Stimulated activated naive CD8-positive, alpha-beta T cell treated with anti-CD3 and anti-CD28 coated beads, Interleukin-15, amount 100 ng/mL, for 72 hours (primary cell): ENCODE measurements around the gene PEMT.

Experiments
- ATAC-seq: fragments of 150-1000 bp; cut with Tn5 transposase; 2 replicates; pipeline ENCODE4 v1.10.0; 2021; ENCODE audit warnings: mild to moderate bottlenecking, moderate library complexity
- DNase-seq, 2 donors: peaks; one replicate each; pipeline ENCODE4 v3.0.0; 2021 to 2022
- H3K27ac Mint-ChIP-seq, 2 donors: one replicate each; pipeline ENCODE4 v1.8.0; 2022; ENCODE audit warnings: mild to moderate bottlenecking in 2 of 2, mixed read lengths in 2 of 2, moderate library complexity in 2 of 2
- H3K27me3 Mint-ChIP-seq: one replicate; pipeline ENCODE4 v1.8.0; 2022; ENCODE audit warnings: mixed read lengths
- H3K4me1 Mint-ChIP-seq: one replicate; pipeline ENCODE4 v1.8.0; 2022; ENCODE audit warnings: mild to moderate bottlenecking, mixed read lengths
- H3K4me3 Mint-ChIP-seq, 2 donors: one replicate each; pipeline ENCODE4 v1.8.0; 2022; ENCODE audit warnings: mild to moderate bottlenecking in 2 of 2, mixed read lengths in 2 of 2, moderate library complexity in 1 of 2
- H3K9me3 Mint-ChIP-seq, 2 donors: one replicate each; pipeline ENCODE4 v1.8.0; 2022; ENCODE audit warnings: mixed read lengths in 2 of 2

Gene PEMT

GRCh38 chr17:17540935-17541639 lies 50.4 kb downstream of the PEMT start:
- Mint-ChIP-seq H3K27me3 (no peaks in the 10 kb centered on the region), H3K4me1 (no peaks in the 10 kb centered on the region), H3K4me3 (no peak overlapping the region), H3K9me3 (no peaks in the 10 kb centered on the region), H3K27ac (no peak overlapping the region)
- DNase-seq (no peak), ATAC-seq (no peak)

GRCh38 chr17:17540278-17540906 lies 51.1 kb downstream of the PEMT start:
- Mint-ChIP-seq H3K27me3 (no peaks in the 10 kb centered on the region), H3K27ac (no peak overlapping the region), H3K9me3 (no peaks in the 10 kb centered on the region), H3K4me3 (no peak overlapping the region), H3K4me1 (no peaks in the 10 kb centered on the region)
- ATAC-seq, result no peak
- no peak for DNase-seq

- Mint-ChIP-seq H3K4me1 (no peaks in the 10 kb centered on the region), H3K27ac (peak overlapping the region in 1 of 2 donors; percentile 34), H3K27me3 (no peaks in the 10 kb centered on the region), H3K9me3 (no peaks in the 10 kb centered on the region), H3K4me3 (no peak overlapping the region)
- DNase-seq (no peak), ATAC-seq (no peak)
Measured at GRCh38 chr17:17539591-17539990, 51.9 kb downstream of the PEMT start.

GRCh38 chr17:17538417-17539391 lies 52.8 kb downstream of the PEMT start:
- H3K4me1 Mint-ChIP-seq, result no peaks in the 10 kb centered on the region
- no peak overlapping the region for H3K4me3 Mint-ChIP-seq
- no peaks in the 10 kb centered on the region for H3K9me3 Mint-ChIP-seq
- H3K27me3 Mint-ChIP-seq, result no peaks in the 10 kb centered on the region
- DNase-seq (no peak), ATAC-seq (no peak)
- peak overlapping the region in 1 of 2 donors; percentile 57 for H3K27ac Mint-ChIP-seq

- Mint-ChIP-seq H3K27me3 (no peaks in the 10 kb centered on the region), H3K4me1 (no peaks in the 10 kb centered on the region), H3K9me3 (no peaks in the 10 kb centered on the region), H3K4me3 (no peak overlapping the region), H3K27ac (no peak overlapping the region)
- DNase-seq (no peak), ATAC-seq (peak; percentile 37)
Measured at GRCh38 chr17:17537311-17538099, 54.0 kb downstream of the PEMT start.

- H3K9me3 Mint-ChIP-seq, result no peaks in the 10 kb centered on the region
- ATAC-seq, result no peak
- H3K27ac Mint-ChIP-seq, result no peak overlapping the region
Measured at GRCh38 chr17:17536702-17537101, 54.8 kb downstream of the PEMT start.

GRCh38 chr17:17535957-17536356 lies 55.6 kb downstream of the PEMT start:
- Mint-ChIP-seq H3K4me3 (no peak overlapping the region), H3K27ac (peak overlapping the region in 1 of 2 donors; percentile 44)
- no peak for ATAC-seq

More at GRCh38 chr17:17536702-17537101, 54.8 kb downstream of the PEMT start:
- H3K4me1 Mint-ChIP-seq, result no peaks in the 10 kb centered on the region
- H3K27me3 Mint-ChIP-seq, result no peaks in the 10 kb centered on the region
- no peak for DNase-seq
- H3K4me3 Mint-ChIP-seq, result no peak overlapping the region

GRCh38 chr17:17533901-17534441 lies 57.5 kb downstream of the PEMT start:
- no peak overlapping the region for H3K4me3 Mint-ChIP-seq
- no peaks in the 10 kb centered on the region for H3K4me1 Mint-ChIP-seq
- ATAC-seq (no peak), DNase-seq (no peak)
- H3K27ac Mint-ChIP-seq, result peak overlapping the region in 1 of 2 donors; percentile 42
- no peaks in the 10 kb centered on the region for H3K27me3 Mint-ChIP-seq
- no peaks in the 10 kb centered on the region for H3K9me3 Mint-ChIP-seq

More at GRCh38 chr17:17535957-17536356, 55.6 kb downstream of the PEMT start:
- no peak for DNase-seq
- H3K9me3 Mint-ChIP-seq, result no peaks in the 10 kb centered on the region
- H3K4me1 Mint-ChIP-seq, result no peaks in the 10 kb centered on the region
- H3K27me3 Mint-ChIP-seq, result no peaks in the 10 kb centered on the region

- ATAC-seq (no peak), DNase-seq (no peak)
- Mint-ChIP-seq H3K4me3 (no peak overlapping the region), H3K27me3 (no peaks in the 10 kb centered on the region), H3K27ac (no peak overlapping the region), H3K4me1 (no peaks in the 10 kb centered on the region), H3K9me3 (no peaks in the 10 kb centered on the region)
Measured at GRCh38 chr17:17532991-17533390, 58.5 kb downstream of the PEMT start.

- no peak for DNase-seq
- no peak overlapping the region for H3K4me3 Mint-ChIP-seq
- H3K27me3 Mint-ChIP-seq, result no peaks in the 10 kb centered on the region
- ATAC-seq, result no peak
- H3K4me1 Mint-ChIP-seq, result no peaks in the 10 kb centered on the region
- H3K9me3 Mint-ChIP-seq, result no peaks in the 10 kb centered on the region
- H3K27ac Mint-ChIP-seq, result no peak overlapping the region
Measured at GRCh38 chr17:17531156-17531555, 60.4 kb downstream of the PEMT start.

GRCh38 chr17:17528696-17529652 lies 62.5 kb downstream of the PEMT start:
- no peak for DNase-seq
- ATAC-seq, result no peak
- H3K27ac Mint-ChIP-seq, result peak overlapping the region in 1 of 2 donors; percentile 22
- H3K9me3 Mint-ChIP-seq, result no peaks in the 10 kb centered on the region
- H3K4me3 Mint-ChIP-seq, result no peak overlapping the region
- H3K27me3 Mint-ChIP-seq, result no peaks in the 10 kb centered on the region
- no peaks in the 10 kb centered on the region for H3K4me1 Mint-ChIP-seq

GRCh38 chr17:17527956-17528500 lies 63.5 kb downstream of the PEMT start:
- Mint-ChIP-seq H3K27me3 (no peaks in the 10 kb centered on the region), H3K27ac (peak overlapping the region; percentile 34 to 61), H3K4me3 (no peak overlapping the region), H3K9me3 (no peaks in the 10 kb centered on the region), H3K4me1 (no peaks in the 10 kb centered on the region)
- no peak for DNase-seq
- ATAC-seq, result no peak

GRCh38 chr17:17527534-17527933 lies 64.0 kb downstream of the PEMT start:
- DNase-seq, result no peak
- Mint-ChIP-seq H3K4me1 (no peaks in the 10 kb centered on the region), H3K4me3 (no peak overlapping the region), H3K27ac (peak overlapping the region in 1 of 2 donors; percentile 61), H3K9me3 (no peaks in the 10 kb centered on the region), H3K27me3 (no peaks in the 10 kb centered on the region)
- no peak for ATAC-seq

- DNase-seq, result no peak
- ATAC-seq, result no peak
- no peak overlapping the region for H3K27ac Mint-ChIP-seq
- H3K27me3 Mint-ChIP-seq, result no peaks in the 10 kb centered on the region
- H3K9me3 Mint-ChIP-seq, result no peaks in the 10 kb centered on the region
- no peak overlapping the region for H3K4me3 Mint-ChIP-seq
- H3K4me1 Mint-ChIP-seq, result no peaks in the 10 kb centered on the region
Measured at GRCh38 chr17:17526369-17526768, 65.1 kb downstream of the PEMT start.
